Measurements from ENCODE around the gene LHFPL6. TPM values are rescaled to one million over a fixed set of nuclear protein-coding genes. Genes with fewer than 3 reads are reported as not detected.

Gene LHFPL6
- total RNA-seq, 6 experiments from 2014 or later = 57.5 to 75.3 (median 61.4) TPM

- Mint-ChIP-seq H3K9me3 (peaks cover 9% of the 10 kb centered on the region; the same call in 1 of the 2 replicates), H3K4me1 (ENCODE audit: low read depth) (no peaks in the 10 kb centered on the region), H3K36me3 (ENCODE audit: low read depth) (peaks cover 19% of the 10 kb centered on the region), H3K4me3 (no peak overlapping the region), H3K27ac (no peak overlapping the region), H3K27me3 (ENCODE audit: insufficient read depth) (peaks cover 3% of the 10 kb centered on the region)
- no peak for DNase-seq
- no peak for TF ChIP-seq CTCF (IDR thresholded peaks at IDR 0.05)
Measured at GRCh38 chr13:39432196-39432595, 170.8 kb downstream of the LHFPL6 start.

- Mint-ChIP-seq H3K27me3 (ENCODE audit: insufficient read depth) (no peaks in the 10 kb centered on the region), H3K27ac (no peak overlapping the region), H3K4me1 (ENCODE audit: low read depth) (peaks cover 16% of the 10 kb centered on the region), H3K36me3 (ENCODE audit: low read depth) (no peaks in the 10 kb centered on the region), H3K9me3 (no peaks in the 10 kb centered on the region), H3K4me3 (no peak overlapping the region)
- no peak for DNase-seq
- TF ChIP-seq CTCF (IDR thresholded peaks at IDR 0.05) = no peak
Measured at GRCh38 chr13:39422845-39423565, 180.0 kb downstream of the LHFPL6 start.

- DNase-seq = no peak
- Mint-ChIP-seq H3K27me3 (ENCODE audit: insufficient read depth) (peaks cover 2% of the 10 kb centered on the region; the same call in 1 of the 2 replicates), H3K27ac (no peak overlapping the region), H3K9me3 (no peaks in the 10 kb centered on the region), H3K36me3 (ENCODE audit: low read depth) (no peaks in the 10 kb centered on the region), H3K4me3 (no peak overlapping the region), H3K4me1 (ENCODE audit: low read depth) (peaks cover 40% of the 10 kb centered on the region)
- TF ChIP-seq CTCF (IDR thresholded peaks at IDR 0.05) = no peak
Measured at GRCh38 chr13:39419876-39420275, 183.1 kb downstream of the LHFPL6 start.

- Mint-ChIP-seq H3K4me1 (ENCODE audit: low read depth) (peaks cover 40% of the 10 kb centered on the region), H3K36me3 (ENCODE audit: low read depth) (no peaks in the 10 kb centered on the region), H3K27me3 (ENCODE audit: insufficient read depth) (peaks cover 2% of the 10 kb centered on the region; the same call in 1 of the 2 replicates), H3K9me3 (no peaks in the 10 kb centered on the region), H3K4me3 (no peak overlapping the region), H3K27ac (no peak overlapping the region)
- DNase-seq = no peak
- TF ChIP-seq CTCF (IDR thresholded peaks at IDR 0.05) = no peak
Measured at GRCh38 chr13:39419068-39419467, 183.9 kb downstream of the LHFPL6 start.

- H3K27me3 Mint-ChIP-seq (ENCODE audit: insufficient read depth) = peaks cover 2% of the 10 kb centered on the region; the same call in 1 of the 2 replicates
- H3K27ac Mint-ChIP-seq = no peak overlapping the region; the same call in 1 of the 2 replicates
- H3K9me3 Mint-ChIP-seq = no peaks in the 10 kb centered on the region
- DNase-seq = no peak
- H3K4me1 Mint-ChIP-seq (ENCODE audit: low read depth) = peaks cover 35% of the 10 kb centered on the region
- H3K36me3 Mint-ChIP-seq (ENCODE audit: low read depth) = no peaks in the 10 kb centered on the region
- no peak for TF ChIP-seq CTCF (IDR thresholded peaks at IDR 0.05)
- H3K4me3 Mint-ChIP-seq = no peak overlapping the region
Measured at GRCh38 chr13:39418424-39418823, 184.6 kb downstream of the LHFPL6 start.

All from HFFc6 (cell line).